ENCODE results near the gene C1orf94. TPM values are rescaled to one million over a fixed set of nuclear protein-coding genes. Genes with fewer than 3 reads are reported as not detected.

Gene C1orf94
- total RNA-seq, 4 donors from 2014 or later: 0.13 TPM; not detected in 3

DNA sequence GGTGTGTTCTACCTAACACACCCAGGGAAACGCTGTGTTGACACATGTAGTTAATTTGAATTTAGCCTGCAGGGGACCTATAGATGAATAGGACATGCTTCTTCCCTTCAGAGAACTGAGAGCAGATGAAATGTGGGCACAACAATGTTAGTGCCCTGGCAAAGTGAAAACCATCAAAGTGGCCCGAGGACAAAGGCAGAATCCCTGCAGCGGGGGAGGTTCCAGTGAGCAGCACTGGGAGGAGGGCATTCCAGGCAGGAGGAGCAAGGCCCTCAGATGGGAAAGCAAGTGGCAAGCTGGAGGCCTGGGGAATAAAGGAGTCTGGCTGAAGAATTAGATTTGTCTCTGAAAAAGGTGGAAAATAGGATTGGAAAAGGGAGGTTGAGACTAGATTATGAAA is 37.2 kb downstream of the C1orf94 start:
- H3K4me3 ChIP-seq (ENCODE audit: low read depth, poor library complexity, severe bottlenecking): no peak overlapping the region
- 27 to 29% methylated on average over 3 of the region's 3 CpGs for WGBS, 2 donors
- no peak for DNase-seq (ENCODE audit: low spot score in 2 of 2)
- intact Hi-C loops (cut with DNase I; ENCODE audit: low total_unique reads): no loop called here
- TF ChIP-seq POLR2A (IDR thresholded peaks at IDR 0.05) (no peak), CTCF (IDR thresholded peaks at IDR 0.05) (no peak)

- intact Hi-C loops (cut with DNase I; ENCODE audit: low total_unique reads): no loop called here
- DNase-seq (ENCODE audit: low spot score in 2 of 2): no peak
- no peak overlapping the region for H3K4me3 ChIP-seq (ENCODE audit: low read depth, poor library complexity, severe bottlenecking)
- TF ChIP-seq CTCF (IDR thresholded peaks at IDR 0.05) (no peak), POLR2A (IDR thresholded peaks at IDR 0.05) (no peak)
- 69 to 71% methylated on average over 1 of the region's 1 CpG for WGBS, 2 donors
Measured at GRCh38 chr1:34231441-34231840, 54.7 kb downstream of the C1orf94 start.

DNA sequence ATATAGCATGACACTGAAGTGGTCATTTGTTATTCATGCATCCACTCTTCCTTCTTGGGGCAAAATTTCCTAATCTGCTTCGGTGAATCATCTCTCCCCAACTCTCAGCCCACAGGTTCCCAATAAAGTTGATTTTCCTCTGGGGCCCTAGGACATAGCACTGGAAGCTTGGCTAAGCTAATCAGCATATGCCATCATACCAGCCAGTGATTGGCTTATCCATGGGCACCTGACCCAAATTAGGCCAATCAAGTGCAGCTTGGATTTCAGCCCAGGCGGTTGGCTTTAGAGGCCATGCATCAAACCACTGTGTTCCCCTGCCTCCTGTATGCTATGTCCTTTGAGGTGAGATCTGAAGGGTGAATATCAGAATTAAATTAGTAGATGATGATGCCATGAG is 58.9 kb downstream of the C1orf94 start:
- no peak for DNase-seq (ENCODE audit: low spot score in 2 of 2)
- intact Hi-C loops (cut with DNase I; ENCODE audit: low total_unique reads): no loop called here
- no peak for TF ChIP-seq CTCF (IDR thresholded peaks at IDR 0.05)
- TF ChIP-seq POLR2A (IDR thresholded peaks at IDR 0.05): no peak
- no peak overlapping the region for H3K4me3 ChIP-seq (ENCODE audit: low read depth, poor library complexity, severe bottlenecking)
- WGBS, 2 donors: 87 to 89% methylated on average over 2 of the region's 2 CpGs

- no peak for TF ChIP-seq POLR2A (IDR thresholded peaks at IDR 0.05)
- TF ChIP-seq CTCF (IDR thresholded peaks at IDR 0.05): no peak
- H3K4me3 ChIP-seq (ENCODE audit: low read depth, poor library complexity, severe bottlenecking): no peak overlapping the region
- intact Hi-C loops (cut with DNase I; ENCODE audit: low total_unique reads): no loop called here
- no peak for DNase-seq (ENCODE audit: low spot score in 2 of 2)
- WGBS, 2 donors: 72 to 78% methylated on average over 6 of the region's 6 CpGs
Measured at GRCh38 chr1:34236089-34236488, 59.4 kb downstream of the C1orf94 start.

GRCh38 chr1:34237151-34237815 is 60.6 kb downstream of the C1orf94 start:
- intact Hi-C loops (cut with DNase I; ENCODE audit: low total_unique reads): loop anchor here (1.0 kb wide), 1 partner anchor 37 kb away; no protein-coding TSS in a partner anchor
- no peak for DNase-seq (ENCODE audit: low spot score in 2 of 2)
- H3K4me3 ChIP-seq (ENCODE audit: low read depth, poor library complexity, severe bottlenecking): no peak overlapping the region
- 36 to 39% methylated on average over 8 of the region's 8 CpGs for WGBS, 2 donors
- no peak for TF ChIP-seq CTCF (IDR thresholded peaks at IDR 0.05)
- no peak for TF ChIP-seq POLR2A (IDR thresholded peaks at IDR 0.05)

DNA sequence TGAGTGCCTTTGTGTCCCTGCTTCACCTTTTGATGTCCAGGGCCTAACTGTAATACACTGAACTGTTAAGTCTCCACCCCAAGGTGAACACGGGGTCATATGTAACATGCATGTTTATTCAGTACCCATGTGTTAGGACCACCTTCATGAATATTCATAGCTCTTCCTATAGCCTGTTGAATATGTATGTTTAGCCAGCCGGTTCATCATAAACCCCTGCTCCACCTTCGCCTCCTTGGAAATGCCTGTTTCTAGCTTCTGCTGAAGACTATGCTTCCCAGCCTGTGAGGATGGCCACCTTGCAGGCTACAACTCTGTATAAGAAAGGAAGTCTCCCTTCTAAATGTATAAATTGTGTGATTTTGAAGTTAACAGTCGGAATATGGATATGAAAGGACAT is 69.3 kb downstream of the C1orf94 start:
- DNase-seq (ENCODE audit: low spot score in 2 of 2): no peak

More for the DNA sequence above, 69.3 kb downstream of the C1orf94 start:
- H3K4me3 ChIP-seq (ENCODE audit: low read depth, poor library complexity, severe bottlenecking): no peak overlapping the region
- 72 to 78% methylated on average over 4 of the region's 4 CpGs for WGBS, 2 donors
- intact Hi-C loops (cut with DNase I; ENCODE audit: low total_unique reads): no loop called here
- no peak for TF ChIP-seq CTCF (IDR thresholded peaks at IDR 0.05)
- no peak for TF ChIP-seq POLR2A (IDR thresholded peaks at IDR 0.05)
